ENCODE results near the gene SART1.

Gene SART1

DNA sequence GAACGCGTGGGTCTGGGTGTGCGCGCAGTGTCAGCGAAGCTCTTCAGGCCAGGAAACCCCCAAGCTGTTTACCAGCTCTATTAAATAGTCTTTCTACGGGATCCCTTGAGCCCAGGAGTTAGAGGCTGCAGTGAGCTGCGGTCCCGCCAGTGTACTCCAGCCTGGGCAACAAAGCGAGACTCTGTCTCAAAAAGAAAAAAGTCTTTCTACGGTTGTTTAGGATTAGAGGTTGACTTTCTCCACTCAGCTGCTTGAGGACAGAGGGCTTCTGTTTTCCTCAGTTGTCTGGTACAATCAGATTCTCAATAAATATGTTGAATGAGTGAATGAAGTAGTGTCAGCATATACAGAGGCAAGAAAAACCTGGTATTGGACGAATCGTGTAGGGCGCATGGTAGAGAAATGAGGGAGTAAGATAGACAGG is 619 bp downstream of the SART1 start:
- DNase-seq (ENCODE audit: low read depth, low spot score): no peak
- peak overlapping the region; percentile 66 for H3K27ac ChIP-seq

DNA sequence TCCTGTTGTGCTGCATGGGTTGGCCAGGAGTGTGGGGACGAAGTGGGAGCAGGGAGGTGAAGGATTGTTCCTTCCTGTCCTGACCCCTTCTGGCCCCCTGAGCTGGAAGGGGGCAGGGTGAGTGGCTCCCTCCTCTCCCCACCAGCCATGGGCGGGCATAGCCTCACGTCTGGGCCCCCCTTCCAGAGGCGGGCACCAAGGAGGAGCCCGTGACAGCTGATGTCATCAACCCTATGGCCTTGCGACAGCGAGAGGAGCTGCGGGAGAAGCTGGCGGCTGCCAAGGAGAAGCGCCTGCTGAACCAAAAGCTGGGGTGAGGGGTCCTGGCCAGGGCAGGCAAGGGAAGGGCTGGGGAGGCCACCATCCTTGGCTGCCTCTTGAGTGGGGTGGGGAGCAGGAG is 3.4 kb downstream of the SART1 start:
- H3K27ac ChIP-seq: no peak overlapping the region
- no peak for DNase-seq (ENCODE audit: low read depth, low spot score)

DNA sequence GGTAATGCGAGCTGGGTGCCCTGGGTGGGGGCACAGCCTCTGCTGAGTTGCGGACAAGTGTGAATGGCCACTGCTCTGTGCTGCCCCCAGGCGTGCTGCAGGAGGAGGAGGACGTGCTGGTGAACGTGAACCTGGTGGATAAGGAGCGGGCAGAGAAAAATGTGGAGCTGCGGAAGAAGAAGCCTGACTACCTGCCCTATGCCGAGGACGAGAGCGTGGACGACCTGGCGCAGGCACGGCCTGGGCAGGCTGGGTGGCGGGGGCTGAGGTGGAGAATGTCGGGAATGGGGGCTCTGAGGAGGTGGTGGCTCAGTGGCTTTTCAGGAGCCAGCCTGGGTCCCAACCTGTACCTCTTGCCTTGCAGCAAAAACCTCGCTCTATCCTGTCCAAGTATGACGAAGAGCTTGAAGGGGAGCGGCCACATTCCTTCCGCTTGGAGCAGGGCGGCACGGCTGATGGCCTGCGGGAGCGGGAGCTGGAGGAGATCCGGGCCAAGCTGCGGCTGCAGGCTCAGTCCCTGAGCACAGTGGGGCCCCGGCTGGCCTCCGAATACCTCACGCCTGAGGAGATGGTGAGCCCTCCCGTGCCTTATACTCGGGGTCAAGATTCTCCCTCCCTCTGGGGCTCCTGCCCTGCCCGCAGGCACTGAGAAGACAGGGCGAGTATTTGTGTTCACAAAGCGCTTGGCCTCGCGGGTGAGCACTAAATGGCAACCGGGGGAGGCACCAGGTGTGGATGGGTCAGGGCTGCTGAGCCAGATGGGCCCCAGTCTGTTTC is 4.6 kb downstream of the SART1 start:
- H3K27ac ChIP-seq: no peak overlapping the region
- no peak for DNase-seq (ENCODE audit: low read depth, low spot score)

DNA sequence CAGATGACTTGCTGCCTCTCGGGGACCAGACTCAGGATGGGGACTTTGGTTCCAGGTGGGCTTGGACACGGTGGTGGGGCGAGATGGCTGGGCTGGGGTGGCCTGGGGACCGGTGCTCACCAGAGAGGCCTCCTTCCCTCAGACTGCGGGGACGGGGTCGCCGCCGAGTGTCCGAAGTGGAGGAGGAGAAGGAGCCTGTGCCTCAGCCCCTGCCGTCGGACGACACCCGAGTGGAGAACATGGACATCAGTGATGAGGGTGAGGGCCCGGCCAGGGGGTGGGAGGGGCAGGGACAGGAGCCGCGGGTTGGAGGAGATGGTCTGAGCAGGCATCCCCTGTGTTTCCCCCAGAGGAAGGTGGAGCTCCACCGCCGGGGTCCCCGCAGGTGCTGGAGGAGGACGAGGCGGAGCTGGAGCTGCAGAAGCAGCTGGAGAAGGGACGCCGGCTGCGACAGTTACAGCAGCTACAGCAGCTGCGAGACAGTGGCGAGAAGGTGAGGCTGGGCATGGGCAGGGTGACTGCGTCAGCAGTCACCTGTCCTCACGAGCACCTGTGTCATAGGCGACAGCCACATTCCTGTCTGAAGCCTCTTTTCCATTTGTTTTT is 5.9 kb downstream of the SART1 start:
- no peak overlapping the region for H3K27ac ChIP-seq
- DNase-seq (ENCODE audit: low read depth, low spot score): no peak

DNA sequence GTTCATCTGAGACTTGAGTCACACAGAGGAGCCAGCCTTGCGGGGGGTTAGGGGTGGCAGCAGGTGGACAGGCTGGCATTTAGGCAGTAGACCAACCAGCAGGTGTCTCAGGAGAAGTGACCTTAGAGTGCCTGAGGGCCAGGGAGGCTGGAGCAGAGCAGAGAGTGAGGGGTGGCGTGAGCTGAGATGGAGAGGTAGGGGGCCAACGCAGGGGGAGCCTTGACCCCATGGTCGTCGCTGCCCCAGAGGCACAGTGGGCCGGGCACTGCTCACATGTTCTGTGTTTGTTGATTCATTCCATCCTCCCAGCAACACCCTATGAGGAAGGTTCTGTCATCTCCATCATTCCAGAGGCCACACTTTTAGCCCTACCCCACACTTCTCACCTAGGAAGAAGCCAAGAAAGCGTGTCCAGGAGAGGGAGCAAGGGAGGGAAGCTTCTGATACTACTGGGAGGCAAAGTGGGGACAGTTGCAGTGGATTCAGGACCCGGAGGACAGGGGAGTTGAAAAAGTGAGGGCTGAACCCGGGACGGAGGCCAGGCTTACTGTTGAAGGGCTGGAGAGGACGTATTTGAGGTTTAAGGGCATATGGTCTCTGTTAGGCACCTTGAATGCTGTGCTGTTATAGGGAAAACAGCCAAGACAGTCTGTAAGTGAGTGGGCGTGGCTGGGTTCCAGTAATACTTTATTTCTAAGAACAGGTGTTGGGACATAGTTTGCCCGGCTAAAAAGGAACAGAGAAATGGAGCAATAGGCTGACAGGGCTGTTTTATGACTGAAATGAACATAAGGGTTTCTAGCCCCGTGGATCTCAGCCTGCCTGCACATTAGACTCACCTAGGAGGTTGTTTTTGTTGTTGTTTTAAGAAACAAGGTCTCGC is 7.3 kb downstream of the SART1 start:
- no peak overlapping the region for H3K27ac ChIP-seq
- no peak for DNase-seq (ENCODE audit: low read depth, low spot score)

DNA sequence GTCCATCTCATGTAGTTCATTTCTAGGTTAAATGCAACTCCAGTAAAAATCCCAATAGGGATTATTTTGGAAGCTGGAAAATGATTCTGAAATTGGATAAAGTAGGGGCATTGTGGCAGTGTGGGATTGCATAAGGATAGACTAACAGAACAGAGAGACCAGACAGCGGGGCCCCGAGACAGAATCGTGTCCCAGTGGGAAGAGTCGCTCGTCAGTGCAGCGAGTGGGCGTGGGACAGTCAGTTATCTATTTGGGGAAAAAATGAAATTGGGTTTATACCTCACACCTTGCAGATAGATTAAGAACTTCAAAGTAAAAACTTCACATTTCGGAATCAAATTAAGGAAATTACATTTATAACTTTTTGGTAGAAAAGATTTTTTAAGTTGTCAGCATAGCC is 10.6 kb downstream of the SART1 start:
- no peak overlapping the region for H3K27ac ChIP-seq
- DNase-seq (ENCODE audit: low read depth, low spot score): no peak

DNA sequence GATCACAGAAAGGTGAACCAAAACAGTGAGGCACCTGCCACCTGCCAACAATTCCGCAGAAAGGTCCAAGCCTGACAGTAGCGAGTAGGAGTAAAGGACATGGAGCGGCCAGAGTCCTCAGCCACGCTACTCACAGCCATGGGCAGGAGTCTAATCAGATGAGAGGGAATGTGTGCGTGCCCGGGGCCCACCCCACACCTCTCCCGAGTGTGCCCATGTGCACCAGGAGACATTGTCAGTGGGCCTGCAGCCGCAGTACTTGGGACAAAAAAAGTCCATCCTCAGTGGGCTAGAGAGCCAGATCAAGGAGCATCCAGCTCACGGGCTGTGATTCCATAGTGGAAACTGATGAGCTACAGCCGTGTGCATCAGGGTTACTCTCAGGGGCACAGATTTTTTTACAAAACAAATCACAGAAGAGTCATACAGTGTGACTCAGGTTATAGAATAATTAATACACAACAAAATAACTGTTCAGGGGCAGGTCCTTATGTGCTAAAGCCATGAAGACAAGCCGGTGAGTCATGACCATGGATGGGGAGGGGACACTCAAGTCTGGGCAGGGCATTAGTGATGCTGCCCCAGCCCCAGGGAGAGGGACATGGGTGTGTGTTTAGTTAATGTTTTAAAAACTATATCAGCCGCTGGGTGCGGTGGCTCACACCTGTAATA is 12.0 kb downstream of the SART1 start:
- DNase-seq (ENCODE audit: low read depth, low spot score): peak; percentile 85
- peak overlapping the region; percentile 19 for H3K27ac ChIP-seq

DNA sequence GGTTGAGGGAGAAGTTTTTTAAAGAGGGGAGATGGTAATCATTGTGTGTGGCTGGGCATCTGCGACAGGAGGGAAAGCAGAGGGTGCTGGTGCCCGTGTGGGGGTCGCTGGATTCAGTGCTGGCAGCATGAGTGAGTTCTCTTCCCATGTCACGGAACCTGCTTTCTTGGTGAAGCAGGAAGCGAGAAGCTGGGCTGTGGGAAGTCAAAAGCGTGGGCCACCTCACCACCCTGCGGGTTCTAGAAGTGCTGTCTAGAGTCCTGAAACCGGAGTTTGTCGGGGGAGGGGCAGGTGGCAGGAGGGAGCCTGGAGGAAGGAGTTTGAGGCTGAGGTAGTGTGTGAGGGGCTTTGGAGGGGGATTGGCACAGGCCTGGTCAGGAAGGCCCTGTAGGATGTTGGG is 14.2 kb downstream of the SART1 start:
- no peak overlapping the region for H3K27ac ChIP-seq
- DNase-seq (ENCODE audit: low read depth, low spot score): no peak

DNA sequence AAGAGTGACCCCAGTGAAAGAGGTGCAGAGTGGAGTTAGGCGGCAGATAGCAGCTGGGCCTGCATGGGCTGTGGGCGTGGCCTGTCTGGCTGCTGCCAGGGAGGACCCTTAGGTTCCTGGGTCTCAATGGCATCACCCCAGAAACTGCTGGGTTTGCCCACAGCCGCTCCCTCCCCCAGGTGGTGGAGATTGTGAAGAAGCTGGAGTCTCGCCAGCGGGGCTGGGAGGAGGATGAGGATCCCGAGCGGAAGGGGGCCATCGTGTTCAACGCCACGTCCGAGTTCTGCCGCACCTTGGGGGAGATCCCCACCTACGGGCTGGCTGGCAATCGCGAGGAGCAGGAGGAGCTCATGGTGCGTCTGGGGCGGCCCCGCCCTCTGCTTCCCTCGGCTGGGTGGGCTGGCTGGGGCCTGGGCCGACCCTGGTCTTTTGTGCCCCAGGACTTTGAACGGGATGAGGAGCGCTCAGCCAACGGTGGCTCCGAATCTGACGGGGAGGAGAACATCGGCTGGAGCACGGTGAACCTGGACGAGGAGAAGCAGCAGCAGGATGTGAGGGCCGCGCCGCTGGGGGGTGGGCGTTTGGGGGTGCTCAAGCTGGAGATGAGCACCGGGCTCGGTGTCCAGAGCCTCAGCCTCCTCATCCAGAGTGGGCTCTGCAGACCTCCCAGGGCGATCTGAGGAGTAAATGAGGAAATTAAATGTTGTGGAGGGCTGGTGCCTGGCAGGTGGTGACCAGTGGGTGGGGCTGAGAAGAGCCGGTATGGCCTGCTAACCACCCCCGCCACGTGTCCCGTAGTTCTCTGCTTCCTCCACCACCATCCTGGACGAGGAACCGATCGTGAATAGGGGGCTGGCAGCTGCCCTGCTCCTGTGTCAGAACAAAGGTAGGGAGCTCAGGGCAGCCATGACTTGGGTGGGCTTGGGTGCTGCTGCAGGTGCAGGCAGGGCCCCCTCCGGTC is 15.0 kb downstream of the SART1 start:
- no peak overlapping the region for H3K27ac ChIP-seq
- DNase-seq (ENCODE audit: low read depth, low spot score): no peak

DNA sequence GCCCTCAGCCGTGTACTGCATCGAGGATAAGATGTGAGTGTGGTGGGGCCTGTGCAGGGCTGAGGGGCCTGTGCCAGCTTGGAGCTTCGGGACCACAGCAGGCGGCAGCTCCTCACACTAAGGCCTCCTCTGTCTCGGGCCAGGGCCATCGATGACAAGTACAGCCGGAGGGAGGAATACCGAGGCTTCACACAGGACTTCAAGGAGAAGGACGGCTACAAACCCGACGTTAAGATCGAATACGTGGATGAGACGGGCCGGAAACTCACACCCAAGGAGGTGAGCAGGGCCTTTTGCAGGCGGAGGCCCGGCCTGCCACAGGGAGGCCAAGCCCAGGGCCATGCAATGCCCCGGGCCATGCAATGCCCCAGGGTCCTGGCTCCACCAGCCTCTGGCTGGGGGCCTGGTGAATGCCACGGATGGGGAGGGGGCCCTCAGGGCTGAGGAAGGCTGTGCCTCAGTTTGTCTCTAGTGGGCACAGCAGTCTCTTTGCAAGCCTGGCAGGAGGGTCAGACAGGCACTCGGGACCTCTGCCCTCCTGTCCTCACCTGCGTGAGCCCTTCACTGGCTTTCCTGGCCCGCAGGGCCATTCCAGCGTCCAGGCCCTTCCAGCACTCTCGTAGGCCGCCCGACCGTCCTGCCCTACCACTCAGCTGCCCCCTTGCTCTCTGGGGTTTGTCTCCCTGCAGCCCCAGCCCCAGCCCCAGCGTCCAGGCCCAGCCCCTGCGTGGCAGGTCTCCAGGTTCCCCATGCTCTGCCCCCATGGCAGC is 16.3 kb downstream of the SART1 start:
- no peak for DNase-seq (ENCODE audit: low read depth, low spot score)
- H3K27ac ChIP-seq: no peak overlapping the region

DNA sequence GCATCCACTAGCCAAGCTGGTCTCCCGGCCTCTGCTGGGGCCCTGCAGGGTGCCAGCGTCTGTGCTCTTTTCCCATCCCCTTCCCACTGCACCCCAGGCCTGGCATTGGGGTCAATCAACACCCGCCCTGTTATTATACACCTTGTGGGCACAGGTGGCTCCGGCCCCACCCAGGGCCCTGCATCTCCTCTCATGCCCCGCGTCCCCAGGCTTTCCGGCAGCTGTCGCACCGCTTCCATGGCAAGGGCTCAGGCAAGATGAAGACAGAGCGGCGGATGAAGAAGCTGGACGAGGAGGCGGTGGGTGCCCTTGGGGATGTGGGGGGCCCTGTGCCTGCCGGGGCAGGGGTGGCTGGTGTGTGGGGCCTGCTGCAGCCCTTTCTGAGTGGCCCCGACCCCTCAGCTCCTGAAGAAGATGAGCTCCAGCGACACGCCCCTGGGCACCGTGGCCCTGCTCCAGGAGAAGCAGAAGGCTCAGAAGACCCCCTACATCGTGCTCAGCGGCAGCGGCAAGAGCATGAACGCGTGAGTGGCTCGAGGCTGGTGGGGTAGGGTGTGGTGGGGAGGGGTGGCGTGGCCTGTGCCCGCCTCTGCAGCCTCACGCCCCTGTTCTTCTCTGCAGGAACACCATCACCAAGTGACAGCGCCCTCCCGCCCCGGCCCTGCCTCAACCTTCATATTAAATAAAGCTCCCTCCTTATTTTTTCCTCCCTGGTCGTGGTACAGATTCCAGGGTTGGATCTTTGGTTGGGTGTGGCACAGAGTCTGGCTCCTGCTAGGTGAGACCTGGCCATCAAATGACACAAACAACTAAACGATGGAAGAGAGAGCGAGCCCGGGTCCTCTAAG is 17.1 kb downstream of the SART1 start:
- DNase-seq (ENCODE audit: low read depth, low spot score): no peak
- H3K27ac ChIP-seq: no peak overlapping the region

DNA sequence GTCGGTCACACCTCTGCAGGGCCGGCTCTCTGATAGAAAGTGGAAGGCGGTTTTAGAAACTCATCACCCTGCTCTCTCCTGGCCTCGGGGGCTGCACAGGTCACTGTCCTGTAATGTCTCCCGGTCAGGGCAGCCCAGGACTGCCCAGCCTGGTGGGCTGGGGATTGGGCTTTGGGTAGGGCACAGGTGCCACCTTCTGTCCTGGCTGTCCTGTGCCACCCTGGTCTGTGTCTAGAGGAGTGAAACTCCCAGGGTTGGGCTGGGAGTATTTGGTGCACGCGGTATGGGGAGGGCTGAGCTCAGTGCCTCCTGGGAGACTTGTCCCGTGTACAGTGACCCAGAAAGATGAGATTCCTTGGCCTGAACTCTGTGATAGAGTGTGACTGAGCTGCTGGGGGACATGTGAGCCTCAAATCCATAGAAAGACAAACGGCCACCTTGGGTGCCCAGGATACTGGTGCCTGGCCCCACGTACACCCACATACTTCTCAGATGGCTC is 17.8 kb downstream of the SART1 start:
- no peak for DNase-seq (ENCODE audit: low read depth, low spot score)
- no peak overlapping the region for H3K27ac ChIP-seq

DNA sequence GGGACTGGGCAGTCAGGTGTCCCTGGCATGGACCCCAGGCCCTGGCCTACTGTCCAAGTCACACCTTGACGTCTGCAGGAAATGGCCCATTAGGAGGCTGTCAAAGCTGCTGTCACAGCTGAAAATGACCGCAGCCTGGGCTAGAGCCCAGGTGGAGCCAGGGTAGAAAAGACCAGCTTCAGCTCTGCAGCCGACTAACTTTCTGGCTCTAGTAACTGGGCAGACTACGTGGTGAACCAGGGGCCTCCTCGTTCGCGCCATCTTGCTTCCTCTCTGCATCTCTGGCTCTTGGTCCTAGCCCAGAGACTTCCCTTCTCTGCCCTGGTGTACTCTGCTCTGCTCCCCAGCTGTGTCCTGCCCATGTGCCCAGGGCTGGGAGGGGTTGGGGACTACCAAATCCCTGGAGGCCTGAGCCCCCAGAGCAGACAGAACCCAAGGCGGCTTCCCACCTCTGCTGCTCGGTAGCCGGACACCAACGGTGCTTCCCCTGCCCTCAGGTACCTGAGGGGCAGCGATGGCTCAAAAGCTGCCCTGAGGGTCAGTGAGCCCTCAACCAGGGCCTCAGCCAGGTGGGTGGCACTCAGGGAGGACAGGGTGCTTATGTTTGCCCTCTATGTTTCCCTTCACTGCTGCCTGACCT is 19.7 kb downstream of the SART1 start:
- H3K27ac ChIP-seq: no peak overlapping the region

DNA sequence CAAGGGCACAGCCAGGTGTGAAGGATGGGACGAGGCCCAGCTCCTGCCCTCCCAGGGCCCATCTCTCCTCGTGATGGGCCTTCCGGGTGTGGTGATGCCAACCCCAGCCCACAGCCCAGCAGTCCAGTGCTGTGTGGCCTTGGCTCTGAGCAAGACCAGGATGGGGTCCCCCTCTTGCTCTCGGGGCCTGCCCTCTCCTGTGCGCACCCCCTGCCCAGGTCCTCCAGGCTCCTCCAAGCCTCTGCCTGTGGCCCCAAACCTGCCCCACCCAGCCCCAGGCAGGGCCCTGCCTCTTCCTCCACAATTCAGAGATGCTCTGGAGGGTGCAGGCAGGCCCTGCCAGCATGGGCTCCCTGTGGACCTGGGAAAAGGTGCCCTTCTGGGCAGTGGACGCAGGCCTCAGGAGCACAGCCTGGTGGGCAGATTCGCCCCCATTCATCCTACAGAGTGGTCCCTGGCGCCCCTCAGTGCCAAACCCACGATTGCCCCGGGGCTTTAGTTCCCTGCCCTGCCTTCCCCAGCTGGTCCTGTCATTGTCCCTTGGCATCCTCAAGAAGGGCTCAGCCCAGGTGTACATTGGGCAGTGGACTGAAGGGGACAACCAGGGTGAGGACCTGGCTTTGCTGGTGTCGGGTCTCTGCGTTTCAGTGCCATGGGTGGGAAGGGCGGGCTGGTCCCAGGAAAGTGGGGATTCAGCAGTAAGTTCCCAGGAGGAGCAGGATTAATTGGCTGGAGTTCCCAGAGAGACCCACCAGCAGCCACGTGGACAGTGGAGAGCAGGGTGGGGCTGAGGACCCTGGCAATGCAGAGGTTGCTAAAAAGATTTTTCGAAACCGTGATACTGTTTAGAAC is 20.7 kb downstream of the SART1 start:
- no peak overlapping the region for H3K27ac ChIP-seq
- DNase-seq (ENCODE audit: low read depth, low spot score): no peak

More for the DNA sequence above, 19.7 kb downstream of the SART1 start:
- DNase-seq (ENCODE audit: low read depth, low spot score): no peak

DNA sequence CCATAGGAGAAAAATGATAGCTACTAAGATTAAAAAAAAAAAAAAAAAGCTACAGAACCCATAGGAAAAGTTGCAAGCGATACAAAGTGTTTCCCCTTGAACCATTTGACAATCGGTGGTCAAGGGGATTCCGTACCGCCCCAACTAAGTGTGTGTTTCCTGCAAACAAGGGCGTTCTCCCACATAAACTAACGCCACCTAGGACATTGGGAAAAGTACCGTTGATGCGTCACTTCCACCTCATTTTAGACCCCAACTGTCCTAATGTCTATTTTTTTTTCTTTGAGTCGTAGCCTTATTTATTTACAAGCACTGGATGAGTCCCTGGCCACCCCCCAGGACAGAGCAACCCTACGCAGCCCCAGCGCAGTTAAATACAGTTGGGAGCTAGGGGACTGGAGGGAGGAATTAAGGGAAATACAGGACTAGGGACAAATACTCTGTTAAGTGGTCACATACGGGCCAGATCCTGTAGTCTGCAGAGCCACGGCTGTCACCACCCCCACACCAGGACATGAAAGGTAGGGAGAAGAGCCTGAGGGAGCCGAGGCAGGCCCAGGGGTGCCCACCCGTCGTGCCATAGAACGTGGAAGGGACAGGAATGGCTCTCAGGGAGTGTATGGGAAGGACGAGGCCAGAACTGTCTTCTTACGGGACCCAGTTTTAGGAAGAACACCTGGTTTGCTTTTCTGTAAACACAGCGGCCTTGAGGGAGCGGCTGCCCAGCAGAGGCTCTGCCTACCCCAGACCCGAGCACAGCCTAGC is 21.5 kb downstream of the SART1 start:
- no peak for DNase-seq (ENCODE audit: low read depth, low spot score)
- H3K27ac ChIP-seq: no peak overlapping the region

DNA sequence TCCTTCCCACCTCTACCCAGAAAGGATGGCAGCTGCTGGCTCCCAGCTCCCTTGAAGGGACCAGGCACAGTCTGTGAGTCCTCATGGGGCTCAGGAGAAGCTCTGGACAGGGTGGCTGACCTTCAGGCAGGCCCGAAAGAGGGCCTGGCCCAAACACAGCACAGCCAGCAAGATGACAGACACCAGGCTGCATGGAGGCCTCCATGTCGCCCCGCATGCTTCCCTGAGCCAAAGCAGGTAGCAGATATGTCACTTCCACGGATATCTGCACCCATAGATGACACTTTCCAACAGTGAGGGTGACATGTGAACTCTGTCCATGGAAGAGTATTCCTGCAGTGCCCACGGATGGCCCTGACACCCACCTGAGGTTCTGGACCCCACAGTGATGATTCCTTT is 22.1 kb downstream of the SART1 start:
- H3K27ac ChIP-seq: no peak overlapping the region

More for the DNA sequence above, 22.1 kb downstream of the SART1 start:
- no peak for DNase-seq (ENCODE audit: low read depth, low spot score)

All from epithelial cell of prostate (primary cell).